HepG2 (cell line): ENCODE measurements around the gene UBL7. TPM values are rescaled to one million over a fixed set of nuclear protein-coding genes. Genes with fewer than 3 reads are reported as not detected.

ENCODE experiments used
- BRD4 ChIP-seq: sonication (generic); formaldehyde crosslinking; IDR thresholded peaks from 2 replicates; pipeline ENCODE4 v1.4.0; 2020; ENCODE audit warnings: missing genetic modification reagents
- HNF4G ChIP-seq, 2 experiments: sonication (generic) in 1 of 2; formaldehyde crosslinking in 1 of 2; IDR thresholded peaks; 2 replicates each; pipeline versions ENCODE4 v1.4.0 to v1.6.1; 2011 to 2020; ENCODE audit warnings: borderline replicate concordance in 2 of 2, low read depth in 2 of 2, mild to moderate bottlenecking in 2 of 2, low read length in 1 of 2, missing genetic modification reagents in 1 of 2, moderate library complexity in 1 of 2
- JUN ChIP-seq: sonication (generic); formaldehyde crosslinking; IDR thresholded peaks from 2 replicates; pipeline ENCODE4 v1.4.0; 2020; ENCODE audit warnings: mild to moderate bottlenecking, missing genetic modification reagents
- MLLT10 ChIP-seq: sonication (generic); formaldehyde crosslinking; IDR thresholded peaks from 2 replicates; pipeline ENCODE4 v1.4.0; 2020; ENCODE audit warnings: missing genetic modification reagents
- RAD51 ChIP-seq: fragments of 450-650 bp; IDR thresholded peaks from 2 replicates; pipeline ENCODE4 v1.6.1; 2016; ENCODE audit warnings: borderline replicate concordance
- THAP11 ChIP-seq: IDR thresholded peaks from 2 replicates; pipeline ENCODE4 v1.6.1; 2016; ENCODE audit warnings: missing biosample characterization, missing genetic modification reagents
- ZNF263 ChIP-seq: sonication (generic); formaldehyde crosslinking; IDR thresholded peaks from 2 replicates; pipeline ENCODE4 v1.4.0; 2020; ENCODE audit warnings: missing genetic modification reagents
- ZNF274 ChIP-seq: sonication (generic); formaldehyde crosslinking; IDR thresholded peaks from 2 replicates; pipeline ENCODE4 v1.5.1; 2020; ENCODE audit warnings: mild to moderate bottlenecking, missing genetic modification reagents
- ZNF331 ChIP-seq: sonication (generic); formaldehyde crosslinking; IDR thresholded peaks from 2 replicates; pipeline ENCODE4 v1.4.0; 2020; ENCODE audit warnings: missing genetic modification reagents
- ZNF776 ChIP-seq: sonication (generic); formaldehyde crosslinking; IDR thresholded peaks from 2 replicates; pipeline ENCODE4 v1.4.0; 2020; ENCODE audit warnings: mild to moderate bottlenecking, missing genetic modification reagents
- polyA plus RNA-seq, 8 experiments: library from polyadenylated mRNA; depleted of rRNA in 3 of 8; stranded (reverse) in 7 of 8; unstranded in 1 of 8; fragments of >200 nt; fragmentation: Illumina TruSeq in 4 of 8; extraction: Trizol in 4 of 8; gene quantifications; 2 replicates each; pipeline versions ENCODE4 v1.2.1 to v1.2.3, GENCODE V29; 2011 to 2016; ENCODE audit warnings: low read depth in 4 of 8, missing spikeins in 1 of 8, mixed read lengths in 1 of 8; ENCODE audit not compliant: insufficient read depth in 1 of 8
- total RNA-seq, 5 experiments: library from RNA; depleted of rRNA; stranded (reverse); fragments of >200 nt; fragmentation: Illumina TruSeq; extraction: Trizol; gene quantifications; 2 replicates each; pipeline ENCODE4 v1.2.3, GENCODE V29; 2016; ENCODE audit warnings: low read depth in 1 of 5
- TF ChIP-seq, protein P1 (sequence below): sonication (generic); formaldehyde crosslinking; IDR thresholded peaks from 2 replicates; pipeline ENCODE4 v1.4.0; 2020; ENCODE audit warnings: mild to moderate bottlenecking, missing genetic modification reagents
- TF ChIP-seq, protein P2 (sequence below): sonication (generic); formaldehyde crosslinking; IDR thresholded peaks from 2 replicates; pipeline ENCODE4 v1.8.0; 2022; ENCODE audit warnings: missing genetic modification reagents, low read depth, mild to moderate bottlenecking, borderline replicate concordance
- TF ChIP-seq, protein P3 (sequence below): sonication (generic); formaldehyde crosslinking; IDR thresholded peaks from 2 replicates; pipeline ENCODE4 v1.8.1; 2023; ENCODE audit warnings: mild to moderate bottlenecking, missing genetic modification reagents
- TF ChIP-seq, protein P4 (sequence below): sonication (generic); formaldehyde crosslinking; IDR thresholded peaks from 2 replicates; pipeline ENCODE4 v1.5.1; 2020; ENCODE audit warnings: mild to moderate bottlenecking, missing genetic modification reagents, moderate library complexity
- TF ChIP-seq, protein P5 (sequence below): sonication (generic); formaldehyde crosslinking; IDR thresholded peaks from 2 replicates; pipeline ENCODE4 v1.4.0; 2020; ENCODE audit warnings: mild to moderate bottlenecking, missing genetic modification reagents

UBL7 gene
- total and polyA plus RNA-seq, 2 of the 13 experiments (the other 11 are each of a cell fraction or from before 2014, with no cell fraction given) = 55.0 to 63.5 TPM

DNA sequence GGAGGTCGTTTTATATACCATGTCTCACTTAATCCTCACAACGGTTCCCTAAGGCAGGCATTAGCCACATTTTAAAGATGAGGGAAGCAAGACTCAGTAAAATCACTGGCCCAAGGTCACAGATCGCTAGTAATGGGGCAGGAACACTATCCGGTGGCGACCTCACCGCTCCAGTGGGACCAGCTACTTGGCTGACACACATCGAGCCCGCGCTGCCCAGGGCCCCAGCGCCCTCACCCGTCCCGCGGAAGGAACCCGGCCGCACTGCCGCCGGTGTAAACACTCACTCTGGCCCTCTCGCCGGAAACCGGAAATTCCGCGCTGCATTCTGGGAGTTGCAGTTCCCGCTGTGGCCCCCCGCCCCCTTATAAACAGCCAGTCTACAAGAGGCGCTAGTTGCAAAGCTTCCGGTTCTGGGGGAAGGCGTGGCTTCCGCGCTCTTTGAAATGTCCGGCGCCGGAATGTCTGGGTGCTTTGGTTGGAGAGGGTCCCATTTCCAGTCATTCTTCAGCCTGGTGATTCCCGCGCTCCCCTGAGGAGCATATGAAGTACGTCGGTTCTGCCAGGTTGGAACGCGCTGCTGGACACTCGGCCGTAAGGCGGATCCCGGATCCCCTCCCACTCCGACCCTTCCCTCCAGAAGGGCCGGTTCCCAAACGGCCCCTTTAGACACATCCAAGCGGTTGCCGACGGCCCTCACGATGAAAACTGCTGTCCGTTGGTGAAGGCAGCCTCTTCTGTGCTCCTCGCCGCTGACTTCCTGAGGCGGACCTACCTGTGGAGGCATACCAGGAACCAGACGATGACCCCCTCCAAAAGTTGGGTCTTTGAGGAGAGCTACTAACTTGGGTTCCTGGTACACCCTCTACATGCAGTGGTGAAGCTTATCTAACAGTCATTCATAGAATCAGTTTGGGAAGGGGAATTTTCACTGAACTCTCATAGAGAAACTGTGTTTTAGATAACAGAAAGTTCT is at the start of gene UBL7 (continued):
- TF ChIP-seq, protein P1, sequence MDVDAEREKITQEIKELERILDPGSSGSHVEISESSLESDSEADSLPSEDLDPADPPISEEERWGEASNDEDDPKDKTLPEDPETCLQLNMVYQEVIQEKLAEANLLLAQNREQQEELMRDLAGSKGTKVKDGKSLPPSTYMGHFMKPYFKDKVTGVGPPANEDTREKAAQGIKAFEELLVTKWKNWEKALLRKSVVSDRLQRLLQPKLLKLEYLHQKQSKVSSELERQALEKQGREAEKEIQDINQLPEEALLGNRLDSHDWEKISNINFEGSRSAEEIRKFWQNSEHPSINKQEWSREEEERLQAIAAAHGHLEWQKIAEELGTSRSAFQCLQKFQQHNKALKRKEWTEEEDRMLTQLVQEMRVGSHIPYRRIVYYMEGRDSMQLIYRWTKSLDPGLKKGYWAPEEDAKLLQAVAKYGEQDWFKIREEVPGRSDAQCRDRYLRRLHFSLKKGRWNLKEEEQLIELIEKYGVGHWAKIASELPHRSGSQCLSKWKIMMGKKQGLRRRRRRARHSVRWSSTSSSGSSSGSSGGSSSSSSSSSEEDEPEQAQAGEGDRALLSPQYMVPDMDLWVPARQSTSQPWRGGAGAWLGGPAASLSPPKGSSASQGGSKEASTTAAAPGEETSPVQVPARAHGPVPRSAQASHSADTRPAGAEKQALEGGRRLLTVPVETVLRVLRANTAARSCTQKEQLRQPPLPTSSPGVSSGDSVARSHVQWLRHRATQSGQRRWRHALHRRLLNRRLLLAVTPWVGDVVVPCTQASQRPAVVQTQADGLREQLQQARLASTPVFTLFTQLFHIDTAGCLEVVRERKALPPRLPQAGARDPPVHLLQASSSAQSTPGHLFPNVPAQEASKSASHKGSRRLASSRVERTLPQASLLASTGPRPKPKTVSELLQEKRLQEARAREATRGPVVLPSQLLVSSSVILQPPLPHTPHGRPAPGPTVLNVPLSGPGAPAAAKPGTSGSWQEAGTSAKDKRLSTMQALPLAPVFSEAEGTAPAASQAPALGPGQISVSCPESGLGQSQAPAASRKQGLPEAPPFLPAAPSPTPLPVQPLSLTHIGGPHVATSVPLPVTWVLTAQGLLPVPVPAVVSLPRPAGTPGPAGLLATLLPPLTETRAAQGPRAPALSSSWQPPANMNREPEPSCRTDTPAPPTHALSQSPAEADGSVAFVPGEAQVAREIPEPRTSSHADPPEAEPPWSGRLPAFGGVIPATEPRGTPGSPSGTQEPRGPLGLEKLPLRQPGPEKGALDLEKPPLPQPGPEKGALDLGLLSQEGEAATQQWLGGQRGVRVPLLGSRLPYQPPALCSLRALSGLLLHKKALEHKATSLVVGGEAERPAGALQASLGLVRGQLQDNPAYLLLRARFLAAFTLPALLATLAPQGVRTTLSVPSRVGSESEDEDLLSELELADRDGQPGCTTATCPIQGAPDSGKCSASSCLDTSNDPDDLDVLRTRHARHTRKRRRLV (CRISPR knock-in tag) = peak; percentile 46; the same call in 1 of the 2 replicates
- TF ChIP-seq MLLT10 (no peak), THAP11 (CRISPR knock-in tag) (peak; percentile 99), ZNF263 (CRISPR knock-in tag) (peak; percentile 50; the same call in 1 of the 2 replicates), RAD51 (no peak), ZNF776 (CRISPR knock-in tag) (no peak), ZNF274 (peak; percentile 67; the same call in 1 of the 2 replicates), JUN (CRISPR knock-in tag) (no peak), HNF4G (IDR thresholded peaks at IDR 0.05; ENCODE audit: borderline replicate concordance, low read depth, low read length) (0 out of 2 replicates have a peak, but pooled peaks have one; percentile 11), HNF4G (CRISPR knock-in tag; IDR thresholded peaks at IDR 0.05; ENCODE audit: borderline replicate concordance, low read depth) (no peak), BRD4 (CRISPR knock-in tag) (0 out of 2 replicates have a peak, but pooled peaks have one; percentile 54), ZNF331 (CRISPR knock-in tag) (peak; percentile 78; the same call in 1 of the 2 replicates)
- TF ChIP-seq, protein P2, sequence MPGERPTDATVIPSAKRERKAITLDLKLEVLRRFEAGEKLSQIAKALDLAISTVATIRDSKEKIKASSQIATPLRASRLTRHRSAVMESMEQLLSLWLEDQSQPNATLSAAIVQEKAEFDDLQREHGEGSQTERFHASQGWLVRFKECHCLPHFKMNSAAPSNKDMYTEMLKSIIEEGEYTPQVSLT (CRISPR knock-in tag) = 0 out of 2 replicates have a peak, but pooled peaks have one; percentile 16
- TF ChIP-seq, protein P3, sequence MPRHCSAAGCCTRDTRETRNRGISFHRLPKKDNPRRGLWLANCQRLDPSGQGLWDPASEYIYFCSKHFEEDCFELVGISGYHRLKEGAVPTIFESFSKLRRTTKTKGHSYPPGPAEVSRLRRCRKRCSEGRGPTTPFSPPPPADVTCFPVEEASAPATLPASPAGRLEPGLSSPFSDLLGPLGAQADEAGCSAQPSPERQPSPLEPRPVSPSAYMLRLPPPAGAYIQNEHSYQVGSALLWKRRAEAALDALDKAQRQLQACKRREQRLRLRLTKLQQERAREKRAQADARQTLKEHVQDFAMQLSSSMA (CRISPR knock-in tag) = no peak
- TF ChIP-seq, protein P4, sequence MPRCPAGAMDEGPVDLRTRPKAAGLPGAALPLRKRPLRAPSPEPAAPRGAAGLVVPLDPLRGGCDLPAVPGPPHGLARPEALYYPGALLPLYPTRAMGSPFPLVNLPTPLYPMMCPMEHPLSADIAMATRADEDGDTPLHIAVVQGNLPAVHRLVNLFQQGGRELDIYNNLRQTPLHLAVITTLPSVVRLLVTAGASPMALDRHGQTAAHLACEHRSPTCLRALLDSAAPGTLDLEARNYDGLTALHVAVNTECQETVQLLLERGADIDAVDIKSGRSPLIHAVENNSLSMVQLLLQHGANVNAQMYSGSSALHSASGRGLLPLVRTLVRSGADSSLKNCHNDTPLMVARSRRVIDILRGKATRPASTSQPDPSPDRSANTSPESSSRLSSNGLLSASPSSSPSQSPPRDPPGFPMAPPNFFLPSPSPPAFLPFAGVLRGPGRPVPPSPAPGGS (CRISPR knock-in tag) = no peak
- TF ChIP-seq, protein P5, sequence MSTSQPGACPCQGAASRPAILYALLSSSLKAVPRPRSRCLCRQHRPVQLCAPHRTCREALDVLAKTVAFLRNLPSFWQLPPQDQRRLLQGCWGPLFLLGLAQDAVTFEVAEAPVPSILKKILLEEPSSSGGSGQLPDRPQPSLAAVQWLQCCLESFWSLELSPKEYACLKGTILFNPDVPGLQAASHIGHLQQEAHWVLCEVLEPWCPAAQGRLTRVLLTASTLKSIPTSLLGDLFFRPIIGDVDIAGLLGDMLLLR (CRISPR knock-in tag) = peak; percentile 49; the same call in 1 of the 2 replicates
